ENCODE results near the gene REM1.
"Not testable (repeated sequence)": the region's sequence is repeated elsewhere in the genome, so short reads cannot be mapped to it uniquely, and the experiment has no call there.

The REM1 gene

GRCh38 chr20:31496761-31497295 lies 21.7 kb downstream of the REM1 start:
- DNase-seq (ENCODE audit: low spot score in 2 of 2): peak in 1 of 2 experiments; percentile 45
- Histone ChIP-seq H3K9me3 (no peaks in the 10 kb centered on the region), H3K4me3 (no peak overlapping the region), H3K36me3 (replicated peaks) (no peaks in the 10 kb centered on the region), H3K4me1 (no peaks in the 10 kb centered on the region), H3K27me3 (ENCODE audit: low read depth) (peaks cover 7% of the 10 kb centered on the region; the same call in 1 of the 2 replicates)
- in situ Hi-C loops (cut with MboI; ENCODE audit: low sequenced_read_pairs): loop anchor here (5.0 kb wide), 1 partner anchor 35 kb away; no protein-coding TSS in a partner anchor

- in situ Hi-C loops (cut with MboI; ENCODE audit: low sequenced_read_pairs): loop anchor here (5.0 kb wide), 1 partner anchor 36 kb away; no protein-coding TSS in a partner anchor
- H3K4me1 ChIP-seq: no peaks in the 10 kb centered on the region
- no peaks in the 10 kb centered on the region for H3K9me3 ChIP-seq
- H3K36me3 ChIP-seq (replicated peaks): no peaks in the 10 kb centered on the region
- no peak overlapping the region for H3K4me3 ChIP-seq
- H3K27me3 ChIP-seq (ENCODE audit: low read depth): peaks cover 6% of the 10 kb centered on the region; the same call in 1 of the 2 replicates
- no peak for DNase-seq (ENCODE audit: low spot score in 2 of 2)
Observed at GRCh38 chr20:31497838-31498540, 22.9 kb downstream of the REM1 start.

GRCh38 chr20:31500527-31500926 lies 25.4 kb downstream of the REM1 start:
- H3K9me3 ChIP-seq: no peaks in the 10 kb centered on the region
- peaks cover 5% of the 10 kb centered on the region; the same call in 1 of the 2 replicates for H3K27me3 ChIP-seq (ENCODE audit: low read depth)
- H3K4me1 ChIP-seq: no peaks in the 10 kb centered on the region
- no peak for DNase-seq (ENCODE audit: low spot score in 2 of 2)
- H3K36me3 ChIP-seq (replicated peaks): no peaks in the 10 kb centered on the region
- in situ Hi-C loops (cut with MboI; ENCODE audit: low sequenced_read_pairs): loop anchor here (10.0 kb wide), 1 partner anchor 186 kb away; no protein-coding TSS in a partner anchor
- no peak overlapping the region for H3K4me3 ChIP-seq

- peak; percentile 73 to 92 for DNase-seq (ENCODE audit: low spot score in 2 of 2)
- not testable (repeated sequence) for H3K27me3 ChIP-seq (ENCODE audit: low read depth); H3K4me3 ChIP-seq; H3K36me3 ChIP-seq (replicated peaks); H3K4me1 ChIP-seq; H3K9me3 ChIP-seq
- in situ Hi-C loops (cut with MboI; ENCODE audit: low sequenced_read_pairs): loop anchor here (10.0 kb wide), 1 partner anchor 188 kb away; no protein-coding TSS in a partner anchor
Observed at GRCh38 chr20:31502884-31503673, 28.0 kb downstream of the REM1 start.

GRCh38 chr20:31505903-31506302 lies 30.8 kb downstream of the REM1 start:
- Histone ChIP-seq H3K9me3 (no peaks in the 10 kb centered on the region), H3K4me3 (no peak overlapping the region), H3K27me3 (ENCODE audit: low read depth) (no peaks in the 10 kb centered on the region), H3K36me3 (replicated peaks) (no peaks in the 10 kb centered on the region), H3K4me1 (no peaks in the 10 kb centered on the region)
- in situ Hi-C loops (cut with MboI; ENCODE audit: low sequenced_read_pairs): loop anchor here (10.0 kb wide), 1 partner anchor 191 kb away; no protein-coding TSS in a partner anchor
- no peak for DNase-seq (ENCODE audit: low spot score in 2 of 2)

- Histone ChIP-seq H3K36me3 (replicated peaks) (no peaks in the 10 kb centered on the region), H3K4me1 (no peaks in the 10 kb centered on the region), H3K27me3 (ENCODE audit: low read depth) (no peaks in the 10 kb centered on the region), H3K9me3 (no peaks in the 10 kb centered on the region), H3K4me3 (no peak overlapping the region)
- in situ Hi-C loops (cut with MboI; ENCODE audit: low sequenced_read_pairs): loop anchor here (10.0 kb wide), 1 partner anchor 194 kb away; no protein-coding TSS in a partner anchor
- no peak for DNase-seq (ENCODE audit: low spot score in 2 of 2)
Observed at GRCh38 chr20:31508517-31509244, 33.6 kb downstream of the REM1 start.

- Histone ChIP-seq H3K27me3 (ENCODE audit: low read depth) (no peaks in the 10 kb centered on the region), H3K4me3 (peak within 1 kb of the TSS; percentile 96), H3K4me1 (peaks cover 25% of the 10 kb centered on the region), H3K36me3 (replicated peaks) (peaks cover 14% of the 10 kb centered on the region), H3K9me3 (no peaks in the 10 kb centered on the region)
- peak; percentile 88 to 93 for DNase-seq (ENCODE audit: low spot score in 2 of 2)
- in situ Hi-C loops (cut with MboI; ENCODE audit: low sequenced_read_pairs): loop anchor here (5.0 kb wide), 1 partner anchor 48 kb away; no protein-coding TSS in a partner anchor
Observed at GRCh38 chr20:31514154-31515071, 39.3 kb downstream of the REM1 start, which contains the start of gene HM13. Gene HM13 (plus strand): TSS chr20:31514442. CDS start chr20:31514552, 110 bp downstream.

- Histone ChIP-seq H3K36me3 (replicated peaks) (peaks cover 14% of the 10 kb centered on the region), H3K4me1 (peaks cover 25% of the 10 kb centered on the region), H3K4me3 (peak overlapping the region; percentile 96), H3K9me3 (no peaks in the 10 kb centered on the region), H3K27me3 (ENCODE audit: low read depth) (no peaks in the 10 kb centered on the region)
- no peak for DNase-seq (ENCODE audit: low spot score in 2 of 2)
- in situ Hi-C loops (cut with MboI; ENCODE audit: low sequenced_read_pairs): no loop called here
Observed at GRCh38 chr20:31515072-31515774, 40.1 kb downstream of the REM1 start.

GRCh38 chr20:31515775-31516107 lies 40.7 kb downstream of the REM1 start:
- Histone ChIP-seq H3K4me3 (peak overlapping the region; percentile 96), H3K36me3 (replicated peaks) (peaks cover 14% of the 10 kb centered on the region), H3K27me3 (ENCODE audit: low read depth) (no peaks in the 10 kb centered on the region), H3K4me1 (peaks cover 25% of the 10 kb centered on the region), H3K9me3 (no peaks in the 10 kb centered on the region)
- DNase-seq (ENCODE audit: low spot score in 2 of 2): peak in 1 of 2 experiments; percentile 18
- in situ Hi-C loops (cut with MboI; ENCODE audit: low sequenced_read_pairs): no loop called here

- peaks cover 14% of the 10 kb centered on the region for H3K36me3 ChIP-seq (replicated peaks)
- no peaks in the 10 kb centered on the region for H3K27me3 ChIP-seq (ENCODE audit: low read depth)
- DNase-seq (ENCODE audit: low spot score in 2 of 2): no peak
- peaks cover 25% of the 10 kb centered on the region for H3K4me1 ChIP-seq
- H3K9me3 ChIP-seq: no peaks in the 10 kb centered on the region
- H3K4me3 ChIP-seq: peak overlapping the region; percentile 96; the same call in 1 of the 2 replicates
- in situ Hi-C loops (cut with MboI; ENCODE audit: low sequenced_read_pairs): no loop called here
Observed at GRCh38 chr20:31516166-31516565, 41.1 kb downstream of the REM1 start.

- no peak for DNase-seq (ENCODE audit: low spot score in 2 of 2)
- Histone ChIP-seq H3K9me3 (no peaks in the 10 kb centered on the region), H3K4me3 (no peak overlapping the region; the same call in 1 of the 2 replicates), H3K4me1 (peaks cover 25% of the 10 kb centered on the region), H3K27me3 (ENCODE audit: low read depth) (no peaks in the 10 kb centered on the region), H3K36me3 (replicated peaks) (peaks cover 14% of the 10 kb centered on the region)
- in situ Hi-C loops (cut with MboI; ENCODE audit: low sequenced_read_pairs): no loop called here
Observed at GRCh38 chr20:31516651-31517050, 41.6 kb downstream of the REM1 start.

GRCh38 chr20:31517373-31517772 lies 42.3 kb downstream of the REM1 start:
- H3K36me3 ChIP-seq (replicated peaks): peaks cover 14% of the 10 kb centered on the region
- no peak overlapping the region for H3K4me3 ChIP-seq
- peak; percentile 62 to 73 for DNase-seq (ENCODE audit: low spot score in 2 of 2)
- no peaks in the 10 kb centered on the region for H3K27me3 ChIP-seq (ENCODE audit: low read depth)
- H3K4me1 ChIP-seq: peaks cover 28% of the 10 kb centered on the region
- no peaks in the 10 kb centered on the region for H3K9me3 ChIP-seq
- in situ Hi-C loops (cut with MboI; ENCODE audit: low sequenced_read_pairs): no loop called here

Data from HAP-1 (cell line).